ENCODE results near the gene TMEM252. TPM values are rescaled to one million over a fixed set of nuclear protein-coding genes. Genes with fewer than 3 reads are reported as not detected.
A peak's percentile ranks its signal among the peaks of the same experiment; 100 is the strongest.

Gene TMEM252
- total RNA-seq, 2 donors from 2014 or later: not detected

- DNase-seq (ENCODE audit: low spot score) (peak; percentile 15), ATAC-seq (ENCODE audit: insufficient number of reproducible peaks, low FRiP score, low read depth) (no peak)
- Histone ChIP-seq H3K9me3 (no peaks in the 10 kb centered on the region), H3K27me3 (replicated peaks; ENCODE audit: insufficient read depth) (no peaks in the 10 kb centered on the region), H3K36me3 (no peaks in the 10 kb centered on the region), H3K4me3 (peak overlapping the region; percentile 10), H3K4me1 (ENCODE audit: control insufficient read depth in 1 of 2, low read depth in 2 of 2) (peaks cover 0 to 10% of the 10 kb centered on the region in 2 donors), H3K27ac (no peak overlapping the region)
- TF ChIP-seq, protein P1, sequence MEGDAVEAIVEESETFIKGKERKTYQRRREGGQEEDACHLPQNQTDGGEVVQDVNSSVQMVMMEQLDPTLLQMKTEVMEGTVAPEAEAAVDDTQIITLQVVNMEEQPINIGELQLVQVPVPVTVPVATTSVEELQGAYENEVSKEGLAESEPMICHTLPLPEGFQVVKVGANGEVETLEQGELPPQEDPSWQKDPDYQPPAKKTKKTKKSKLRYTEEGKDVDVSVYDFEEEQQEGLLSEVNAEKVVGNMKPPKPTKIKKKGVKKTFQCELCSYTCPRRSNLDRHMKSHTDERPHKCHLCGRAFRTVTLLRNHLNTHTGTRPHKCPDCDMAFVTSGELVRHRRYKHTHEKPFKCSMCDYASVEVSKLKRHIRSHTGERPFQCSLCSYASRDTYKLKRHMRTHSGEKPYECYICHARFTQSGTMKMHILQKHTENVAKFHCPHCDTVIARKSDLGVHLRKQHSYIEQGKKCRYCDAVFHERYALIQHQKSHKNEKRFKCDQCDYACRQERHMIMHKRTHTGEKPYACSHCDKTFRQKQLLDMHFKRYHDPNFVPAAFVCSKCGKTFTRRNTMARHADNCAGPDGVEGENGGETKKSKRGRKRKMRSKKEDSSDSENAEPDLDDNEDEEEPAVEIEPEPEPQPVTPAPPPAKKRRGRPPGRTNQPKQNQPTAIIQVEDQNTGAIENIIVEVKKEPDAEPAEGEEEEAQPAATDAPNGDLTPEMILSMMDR (IDR thresholded peaks at IDR 0.05): peak; percentile 29
Measured at GRCh38 chr9:68560071-68560844, 19.6 kb upstream of the TMEM252 start.

DNA sequence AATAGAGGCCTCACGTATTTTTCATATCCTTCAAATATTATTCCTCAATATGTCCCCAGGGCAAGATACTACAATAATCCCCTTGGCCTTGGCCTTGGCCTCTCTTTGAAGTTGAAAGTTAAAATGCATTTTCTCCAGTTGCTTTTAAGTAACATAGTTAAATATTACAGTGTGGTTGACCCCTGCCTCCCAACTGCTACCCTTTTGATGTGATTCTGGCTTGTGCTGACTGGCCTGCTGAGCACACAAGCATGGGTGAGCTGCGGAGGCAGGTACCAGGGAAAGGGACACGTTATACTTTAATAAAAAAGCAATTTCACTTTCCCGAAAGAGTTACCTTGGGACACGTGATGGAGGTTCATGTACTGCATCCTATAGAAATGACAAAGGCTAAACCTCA, 17.9 kb upstream of the TMEM252 start:
- H3K36me3 ChIP-seq: no peaks in the 10 kb centered on the region
- H3K4me3 ChIP-seq: no peak overlapping the region
- H3K27me3 ChIP-seq (replicated peaks; ENCODE audit: insufficient read depth): no peaks in the 10 kb centered on the region
- H3K4me1 ChIP-seq (ENCODE audit: control insufficient read depth in 1 of 2, low read depth in 2 of 2): peaks cover 0 to 5% of the 10 kb centered on the region in 2 donors
- no peak for DNase-seq (ENCODE audit: low spot score)
- H3K27ac ChIP-seq: no peak overlapping the region
- ATAC-seq (ENCODE audit: insufficient number of reproducible peaks, low FRiP score, low read depth): no peak
- TF ChIP-seq, protein P1 (IDR thresholded peaks at IDR 0.05): no peak
- no peaks in the 10 kb centered on the region for H3K9me3 ChIP-seq

GRCh38 chr9:68555437-68556150, 14.9 kb upstream of the TMEM252 start:
- ATAC-seq (ENCODE audit: insufficient number of reproducible peaks, low FRiP score, low read depth): no peak
- Histone ChIP-seq H3K27ac (no peak overlapping the region), H3K4me1 (ENCODE audit: control insufficient read depth in 1 of 2, low read depth in 2 of 2) (peaks cover 0 to 5% of the 10 kb centered on the region in 2 donors), H3K4me3 (no peak overlapping the region), H3K9me3 (no peaks in the 10 kb centered on the region), H3K27me3 (replicated peaks; ENCODE audit: insufficient read depth) (no peaks in the 10 kb centered on the region), H3K36me3 (no peaks in the 10 kb centered on the region)
- TF ChIP-seq, protein P1 (IDR thresholded peaks at IDR 0.05): no peak
- no peak for DNase-seq (ENCODE audit: low spot score)

DNA sequence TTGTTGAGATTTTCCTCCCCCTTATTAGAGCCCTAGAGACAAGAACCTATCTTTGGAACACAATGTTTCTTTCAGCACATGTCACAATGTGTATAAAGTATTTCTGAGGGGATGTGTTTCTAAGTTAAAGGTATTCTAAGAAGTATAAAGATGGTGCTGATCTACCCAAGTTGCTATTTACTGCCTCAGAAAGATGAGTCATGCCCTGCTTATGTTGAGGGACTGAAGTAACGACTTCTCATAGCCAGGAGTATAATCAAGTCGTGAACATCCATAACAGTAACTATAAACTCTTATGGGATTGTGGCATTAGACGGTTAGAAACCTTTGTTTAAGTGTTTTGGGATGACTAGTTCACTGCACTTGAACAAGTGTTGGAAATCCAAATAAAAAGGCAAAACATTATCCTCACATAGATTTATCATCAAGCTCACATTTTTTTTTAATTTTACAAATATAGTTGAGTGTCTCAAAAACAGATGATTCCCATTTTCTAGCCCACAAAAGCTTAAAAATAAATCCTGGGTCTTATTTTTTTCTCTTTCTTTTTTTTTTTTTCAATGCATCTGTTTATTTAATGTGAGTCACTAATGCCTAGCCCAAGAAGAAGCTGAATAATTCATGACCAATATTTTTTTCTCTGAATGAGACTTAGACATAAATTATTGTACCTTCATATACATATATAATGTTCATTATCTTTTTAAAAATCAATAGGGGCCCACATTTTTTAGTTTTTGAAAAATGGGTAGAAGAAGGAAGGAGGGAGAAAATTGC, 12.2 kb upstream of the TMEM252 start:
- Histone ChIP-seq H3K4me1 (ENCODE audit: control insufficient read depth in 1 of 2, low read depth in 2 of 2) (no peaks in the 10 kb centered on the region), H3K36me3 (no peaks in the 10 kb centered on the region), H3K9me3 (no peaks in the 10 kb centered on the region), H3K27me3 (replicated peaks; ENCODE audit: insufficient read depth) (no peaks in the 10 kb centered on the region), H3K4me3 (no peak overlapping the region), H3K27ac (no peak overlapping the region)
- ATAC-seq (ENCODE audit: insufficient number of reproducible peaks, low FRiP score, low read depth): no peak
- DNase-seq (ENCODE audit: low spot score): no peak
- TF ChIP-seq, protein P1 (IDR thresholded peaks at IDR 0.05): no peak

DNA sequence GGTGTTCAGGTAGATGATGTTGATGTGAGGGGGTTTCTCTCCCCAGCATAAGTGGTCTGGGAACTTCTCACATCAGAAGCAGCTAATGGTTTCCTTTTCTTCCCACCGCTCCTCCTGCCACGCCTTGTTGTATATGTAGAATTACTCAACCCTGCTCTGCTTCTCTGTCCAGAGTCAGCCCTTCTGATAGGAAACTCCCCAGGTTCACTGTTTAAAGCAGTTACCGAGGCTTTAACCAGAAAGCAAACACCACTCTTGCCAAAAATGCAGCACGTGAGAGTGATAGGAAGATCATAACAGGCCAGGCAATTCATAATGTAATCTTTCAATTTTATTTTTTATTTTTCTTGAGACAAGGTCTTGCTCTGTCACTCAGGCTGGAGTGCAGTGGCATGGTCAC, 10.5 kb upstream of the TMEM252 start:
- TF ChIP-seq, protein P1 (IDR thresholded peaks at IDR 0.05): no peak
- no peak overlapping the region for H3K4me3 ChIP-seq
- H3K36me3 ChIP-seq: no peaks in the 10 kb centered on the region
- no peaks in the 10 kb centered on the region for H3K27me3 ChIP-seq (replicated peaks; ENCODE audit: insufficient read depth)
- H3K27ac ChIP-seq: no peak overlapping the region
- H3K9me3 ChIP-seq: no peaks in the 10 kb centered on the region
- H3K4me1 ChIP-seq (ENCODE audit: control insufficient read depth in 1 of 2, low read depth in 2 of 2): peaks cover 0 to 3% of the 10 kb centered on the region in 2 donors
- DNase-seq (ENCODE audit: low spot score) (no peak), ATAC-seq (ENCODE audit: insufficient number of reproducible peaks, low FRiP score, low read depth) (no peak)

Measured in thoracic aorta (tissue), 2 donors.